ENCODE results near the gene SLC15A3.
"Not testable (repeated sequence)": the region's sequence is repeated elsewhere in the genome, so short reads cannot be mapped to it uniquely, and the experiment has no call there.

SLC15A3 gene

GRCh38 chr11:60974316-60974715 lies 22.3 kb upstream of the SLC15A3 start:
- DNase-seq = not testable (repeated sequence)

DNA sequence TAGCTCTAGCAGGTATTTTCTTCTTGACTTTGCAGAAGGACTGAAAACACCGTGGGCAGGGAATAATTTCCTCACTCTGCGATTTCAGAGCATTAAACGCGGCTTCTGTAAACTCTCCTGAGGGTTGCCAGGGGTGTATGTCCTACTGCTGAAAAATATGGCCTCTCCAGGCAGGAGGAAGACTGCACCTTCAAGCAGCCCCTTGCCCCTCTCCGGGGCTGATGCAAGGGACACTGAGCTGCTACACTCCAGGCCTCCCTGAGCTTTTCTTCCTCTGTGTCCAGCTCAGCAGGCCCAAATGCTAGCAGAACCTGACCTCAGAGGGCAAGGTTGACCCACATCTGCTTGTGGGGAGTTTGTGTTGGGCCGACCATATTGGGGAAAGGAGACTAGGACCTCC lies 21.7 kb upstream of the SLC15A3 start:
- DNase-seq = no peak

DNA sequence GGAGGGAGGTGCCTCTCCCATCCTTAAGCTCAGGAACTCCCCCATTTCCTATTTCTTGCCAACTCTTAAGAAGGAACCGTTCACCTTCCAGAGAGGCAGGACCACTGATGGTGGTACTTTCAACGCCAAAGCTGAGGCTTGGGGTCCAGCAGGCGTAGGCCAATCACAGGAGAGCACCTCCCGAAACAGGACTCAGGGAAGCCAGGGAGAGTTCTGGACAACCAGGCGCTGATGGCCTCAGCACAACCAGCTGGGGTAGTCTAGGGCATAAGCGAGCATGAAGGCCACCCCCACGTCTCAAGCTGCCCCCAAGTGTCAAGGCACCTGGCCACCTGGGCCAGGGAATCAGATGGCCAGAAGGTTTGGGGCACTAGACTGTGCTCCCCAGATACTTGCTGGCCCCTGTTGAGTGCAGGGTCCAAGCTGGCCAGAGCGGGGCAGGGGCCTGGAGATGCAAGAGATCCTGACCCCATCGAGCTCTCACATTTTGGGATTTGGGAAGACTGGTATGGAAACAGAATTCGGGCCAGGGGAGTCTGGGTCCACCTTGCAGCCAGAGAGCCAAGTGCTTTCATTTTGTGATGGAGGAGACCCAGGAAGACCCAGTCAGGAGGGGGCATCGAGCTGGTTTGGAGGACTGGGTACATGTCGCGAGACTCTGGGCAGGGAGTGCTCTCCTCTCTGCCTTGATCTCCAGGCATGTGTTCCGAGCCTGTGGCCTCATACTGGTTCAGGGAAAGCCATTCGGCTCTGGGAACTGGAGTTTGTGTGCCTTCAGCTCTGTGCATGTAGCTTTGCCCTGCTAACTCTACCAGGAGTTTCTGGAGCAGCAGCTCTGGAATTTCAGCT lies 20.4 kb upstream of the SLC15A3 start:
- no peak for DNase-seq

- DNase-seq = no peak
Measured at GRCh38 chr11:60971520-60971919, 19.5 kb upstream of the SLC15A3 start, which contains the start of gene CD6. Gene CD6 (plus strand): TSS chr11:60971680. CDS start chr11:60971866, 186 bp downstream.

- DNase-seq = no peak
Measured at GRCh38 chr11:60970890-60971289, 18.9 kb upstream of the SLC15A3 start.

DNA sequence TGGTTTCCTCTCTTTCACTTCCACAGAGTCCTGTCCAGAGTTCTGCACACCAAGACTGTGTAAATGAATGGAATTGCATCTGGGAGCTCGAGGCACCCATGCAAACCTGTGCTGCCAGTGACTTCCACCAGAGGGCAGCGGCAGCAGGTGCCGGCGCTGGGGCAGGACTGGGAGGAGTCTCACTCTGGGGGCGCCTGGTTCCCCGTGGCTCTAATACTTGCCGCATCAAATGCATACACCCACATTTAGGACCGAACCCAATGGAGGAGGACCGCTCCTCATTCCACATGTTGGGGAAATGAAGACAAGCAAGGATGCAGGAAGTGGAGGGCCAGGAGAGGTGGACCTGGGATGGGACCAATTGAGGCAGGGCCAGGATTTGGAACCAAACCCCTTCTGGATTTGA lies 18.4 kb upstream of the SLC15A3 start:
- DNase-seq = peak; percentile 63

DNA sequence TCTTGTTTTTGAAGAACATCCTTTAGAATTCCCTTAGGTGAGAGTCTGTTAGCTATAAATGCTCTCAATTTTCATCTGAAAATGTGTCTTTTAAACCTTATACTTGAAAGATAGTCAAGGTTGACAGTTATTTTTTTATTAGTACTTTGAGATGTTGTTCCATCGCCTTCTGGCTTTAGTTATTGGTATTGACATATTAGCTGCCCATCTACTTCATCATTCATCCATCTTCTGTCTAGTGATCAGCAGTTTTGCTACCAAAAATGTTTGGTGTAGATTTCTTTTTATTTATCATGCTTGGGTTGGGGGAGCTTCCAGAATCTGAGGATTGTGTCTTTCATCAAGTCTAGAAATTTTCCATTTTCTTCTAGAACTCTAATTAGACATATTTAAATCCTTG lies 16.2 kb upstream of the SLC15A3 start:
- no peak for DNase-seq

GRCh38 chr11:60966890-60967289 lies 14.9 kb upstream of the SLC15A3 start:
- DNase-seq = no peak

- no peak for DNase-seq
Measured at GRCh38 chr11:60964801-60965200, 12.8 kb upstream of the SLC15A3 start.

DNA sequence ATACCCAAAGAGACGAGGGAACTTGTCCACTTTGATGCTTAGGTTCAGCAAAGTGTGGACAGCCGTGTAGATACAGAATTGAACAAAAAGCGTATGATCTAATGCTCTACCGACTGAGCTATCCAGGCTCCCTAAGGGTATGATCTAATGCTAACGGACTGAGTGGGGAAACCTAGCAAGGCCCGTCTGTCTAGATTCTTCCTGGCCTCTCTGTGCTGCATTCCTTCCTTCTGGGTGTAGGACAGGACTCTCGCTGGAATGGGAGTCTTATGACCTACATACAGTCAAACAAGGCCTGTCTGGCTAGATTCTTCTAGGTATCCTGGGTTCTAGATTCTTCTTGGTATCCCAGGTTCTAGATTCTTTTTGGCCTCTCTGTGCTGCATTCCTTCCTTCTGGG lies 8.4 kb upstream of the SLC15A3 start:
- no peak for DNase-seq

DNA sequence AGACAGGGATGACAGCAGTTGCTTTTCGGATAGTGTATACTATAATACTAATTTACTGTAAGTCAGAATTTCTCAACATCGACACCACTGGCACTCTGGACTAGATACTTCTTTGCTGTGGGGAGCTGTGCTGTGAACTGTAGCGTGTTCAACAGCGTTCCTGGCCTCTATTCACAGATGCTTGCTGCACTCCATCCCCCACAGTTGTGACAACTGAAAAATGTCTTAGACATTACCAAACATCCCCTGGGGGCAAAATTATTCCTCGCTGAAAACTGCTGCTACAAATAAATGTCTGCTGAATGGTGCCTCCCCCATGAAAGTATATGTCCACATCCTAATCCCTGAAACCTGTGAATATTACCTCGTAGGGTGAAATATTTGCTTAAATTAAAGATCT lies 7.5 kb upstream of the SLC15A3 start:
- DNase-seq = no peak

DNA sequence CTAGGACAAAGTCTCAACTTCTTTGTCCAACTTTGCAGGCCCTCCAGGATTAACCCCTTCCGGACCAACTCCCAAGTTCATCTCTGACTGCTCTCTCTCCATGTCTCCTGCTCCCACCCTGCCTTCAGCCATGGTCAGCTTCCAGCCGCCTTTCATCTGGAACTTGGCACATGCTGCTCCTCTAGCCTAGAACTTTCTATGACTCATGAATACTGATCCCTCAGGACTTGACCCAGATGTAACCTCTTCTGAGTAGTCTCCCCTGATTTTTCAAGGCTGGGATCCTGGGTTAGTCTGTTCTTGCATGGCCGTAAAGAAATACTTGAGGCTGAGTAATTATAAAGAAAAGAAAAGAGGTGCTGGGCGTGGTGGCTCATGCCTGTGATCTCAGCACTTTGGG lies 5.2 kb upstream of the SLC15A3 start:
- no peak for DNase-seq

GRCh38 chr11:60955571-60955970 lies 3.6 kb upstream of the SLC15A3 start:
- DNase-seq = no peak

- DNase-seq = no peak
Measured at GRCh38 chr11:60954421-60954820, 2.4 kb upstream of the SLC15A3 start.

GRCh38 chr11:60953781-60954180 lies 1.8 kb upstream of the SLC15A3 start:
- no peak for DNase-seq

- no peak for DNase-seq
Measured at GRCh38 chr11:60952742-60953170, 780 bp upstream of the SLC15A3 start.

GRCh38 chr11:60951606-60951903 lies 421 bp downstream of the SLC15A3 start:
- no peak for DNase-seq

GRCh38 chr11:60950933-60951605 lies 907 bp downstream of the SLC15A3 start:
- DNase-seq = no peak

DNA sequence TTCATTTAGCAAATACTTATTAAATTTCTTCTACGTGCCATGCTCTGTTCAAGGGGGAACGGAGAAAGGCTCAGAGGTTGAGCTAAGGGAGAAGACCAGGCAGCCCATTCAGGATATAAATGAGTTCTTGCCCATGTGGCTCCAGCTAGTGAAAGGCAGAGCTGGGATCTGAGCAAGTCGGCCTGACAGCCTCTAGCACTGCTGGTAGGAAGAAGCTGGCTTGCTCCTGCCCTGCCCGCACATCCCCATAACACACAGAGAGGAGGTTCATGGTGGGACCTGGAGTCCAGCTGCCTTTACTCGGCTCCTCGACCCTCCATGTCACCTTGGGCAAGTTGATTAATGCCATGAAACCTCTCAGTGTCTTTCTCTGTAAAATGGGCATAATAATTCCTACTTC lies 2.0 kb downstream of the SLC15A3 start:
- no peak for DNase-seq

DNA sequence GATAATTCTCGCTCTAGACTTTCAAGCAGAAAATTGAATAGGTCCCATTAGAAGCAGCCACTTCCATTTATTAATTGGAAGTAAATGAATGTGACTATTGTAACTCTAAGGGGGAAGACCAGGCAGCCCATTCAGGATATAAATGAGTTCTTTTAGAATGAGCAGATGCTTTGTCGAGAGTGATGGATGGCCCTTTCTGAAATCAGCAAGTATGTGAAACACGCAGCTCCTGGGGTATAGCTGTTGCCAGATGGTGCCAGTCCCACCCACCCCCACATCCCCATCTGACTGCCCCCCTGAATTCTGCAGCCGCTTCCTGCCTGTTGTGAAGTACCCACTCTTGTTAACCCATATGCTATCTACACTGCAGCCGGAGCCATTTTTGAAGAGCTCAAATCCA lies 3.7 kb downstream of the SLC15A3 start:
- DNase-seq = no peak

GRCh38 chr11:60947700-60948099 lies 4.3 kb downstream of the SLC15A3 start:
- DNase-seq = no peak

DNA sequence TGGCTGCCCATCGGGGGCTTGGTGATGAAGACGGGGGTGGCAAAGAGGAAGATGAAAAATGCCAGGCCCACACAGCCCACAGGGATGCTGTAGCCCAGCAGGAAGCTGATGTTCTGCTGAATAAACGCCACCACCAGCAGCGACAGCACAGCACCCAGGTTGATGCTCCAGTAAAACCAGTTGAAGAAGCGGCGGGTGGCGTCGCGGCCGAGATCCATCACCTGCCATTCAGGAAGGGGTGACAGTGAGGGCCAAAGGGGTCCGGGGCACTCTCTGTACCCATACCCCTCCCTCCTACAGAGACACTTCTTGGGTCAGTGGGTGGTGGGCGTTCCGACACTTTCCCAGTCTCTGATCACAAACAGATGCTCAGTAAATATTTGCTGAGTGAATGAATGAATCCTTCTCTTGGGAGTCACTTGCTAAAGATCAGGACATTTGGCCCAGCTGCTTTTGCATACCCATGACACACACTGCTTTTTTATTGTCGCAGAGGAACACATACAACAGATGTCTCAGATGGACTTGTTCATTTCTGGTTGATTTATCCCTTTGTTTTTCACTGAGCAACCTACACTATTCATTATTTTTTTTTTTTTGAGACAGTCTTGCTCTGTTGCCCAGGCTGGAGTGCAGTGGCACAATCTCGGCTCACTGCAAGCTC lies 5.2 kb downstream of the SLC15A3 start:
- DNase-seq = no peak

DNA sequence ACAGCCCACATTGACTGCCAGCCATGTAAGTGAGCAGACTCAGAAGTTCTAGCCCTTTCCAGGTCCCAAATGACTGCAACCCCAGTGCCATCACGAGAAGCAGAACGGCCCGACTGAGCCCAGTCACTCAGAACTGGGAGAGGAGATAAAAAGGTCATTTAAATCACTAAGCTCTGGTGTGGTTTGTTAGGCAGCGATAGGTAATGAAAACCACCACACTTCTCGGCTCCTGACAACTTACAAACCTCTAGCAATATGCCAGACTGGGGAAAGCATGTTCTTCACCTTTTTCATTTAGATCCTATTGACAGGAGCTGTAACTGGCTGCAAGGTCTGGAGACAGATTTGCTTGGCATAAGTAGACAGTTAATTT lies 6.7 kb downstream of the SLC15A3 start:
- DNase-seq = no peak
